GM12873 (cell line): ENCODE results near the gene CFAP54.

Source experiments
- TF ChIP-seq, protein P1 (sequence below): IDR thresholded peaks from 2 replicates; pipeline ENCODE4 v1.5.1; 2012; ENCODE audit warnings: low read depth, mild to moderate bottlenecking, moderate library complexity, low read length, control low read depth; ENCODE audit not compliant: insufficient read depth; ENCODE audit errors: missing control alignments

CFAP54 gene

GRCh38 chr12:96806272-96806671, 316.9 kb downstream of the CFAP54 start:
- TF ChIP-seq, protein P1, sequence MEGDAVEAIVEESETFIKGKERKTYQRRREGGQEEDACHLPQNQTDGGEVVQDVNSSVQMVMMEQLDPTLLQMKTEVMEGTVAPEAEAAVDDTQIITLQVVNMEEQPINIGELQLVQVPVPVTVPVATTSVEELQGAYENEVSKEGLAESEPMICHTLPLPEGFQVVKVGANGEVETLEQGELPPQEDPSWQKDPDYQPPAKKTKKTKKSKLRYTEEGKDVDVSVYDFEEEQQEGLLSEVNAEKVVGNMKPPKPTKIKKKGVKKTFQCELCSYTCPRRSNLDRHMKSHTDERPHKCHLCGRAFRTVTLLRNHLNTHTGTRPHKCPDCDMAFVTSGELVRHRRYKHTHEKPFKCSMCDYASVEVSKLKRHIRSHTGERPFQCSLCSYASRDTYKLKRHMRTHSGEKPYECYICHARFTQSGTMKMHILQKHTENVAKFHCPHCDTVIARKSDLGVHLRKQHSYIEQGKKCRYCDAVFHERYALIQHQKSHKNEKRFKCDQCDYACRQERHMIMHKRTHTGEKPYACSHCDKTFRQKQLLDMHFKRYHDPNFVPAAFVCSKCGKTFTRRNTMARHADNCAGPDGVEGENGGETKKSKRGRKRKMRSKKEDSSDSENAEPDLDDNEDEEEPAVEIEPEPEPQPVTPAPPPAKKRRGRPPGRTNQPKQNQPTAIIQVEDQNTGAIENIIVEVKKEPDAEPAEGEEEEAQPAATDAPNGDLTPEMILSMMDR, result no peak

DNA sequence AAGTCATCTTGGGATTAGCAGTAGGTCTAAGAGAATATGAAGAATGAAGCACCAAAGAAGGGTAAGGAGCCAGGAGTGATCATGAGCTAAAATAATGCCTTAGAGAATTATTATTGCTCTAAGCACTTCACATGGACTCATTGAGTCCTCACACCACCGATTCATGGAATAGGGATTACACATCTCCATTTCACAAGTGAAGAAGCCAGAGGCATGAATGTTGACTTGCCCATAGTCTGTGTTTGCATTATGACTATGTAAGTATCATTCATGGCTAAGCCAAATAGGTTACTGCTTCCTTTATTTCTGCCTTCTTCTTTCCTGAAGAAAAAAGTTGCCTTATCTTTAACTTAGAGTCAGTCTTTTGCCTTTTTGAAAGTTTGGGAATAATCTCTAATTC, 318.4 kb downstream of the CFAP54 start:
- TF ChIP-seq, protein P1, result no peak

DNA sequence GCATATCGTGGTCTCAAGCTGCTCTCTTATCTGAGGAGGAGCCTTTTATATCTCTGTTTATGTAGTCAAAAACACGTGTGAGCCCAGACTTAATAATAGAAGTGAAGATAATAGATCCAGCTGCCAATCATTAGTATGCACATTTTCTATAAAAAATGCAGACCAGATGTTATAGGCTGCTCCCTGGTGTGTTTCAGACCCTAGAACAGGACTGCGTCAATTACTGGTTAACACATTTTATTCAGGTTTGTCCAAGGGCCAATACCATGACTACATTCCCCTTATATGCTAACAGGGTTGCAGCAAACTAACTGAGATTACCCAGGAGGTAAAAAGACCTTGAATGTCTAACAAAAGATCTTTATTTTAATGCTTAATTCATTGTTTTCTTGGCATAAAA, 319.2 kb downstream of the CFAP54 start:
- TF ChIP-seq, protein P1, result no peak

GRCh38 chr12:96809522-96809921, 320.1 kb downstream of the CFAP54 start:
- TF ChIP-seq, protein P1, result no peak

DNA sequence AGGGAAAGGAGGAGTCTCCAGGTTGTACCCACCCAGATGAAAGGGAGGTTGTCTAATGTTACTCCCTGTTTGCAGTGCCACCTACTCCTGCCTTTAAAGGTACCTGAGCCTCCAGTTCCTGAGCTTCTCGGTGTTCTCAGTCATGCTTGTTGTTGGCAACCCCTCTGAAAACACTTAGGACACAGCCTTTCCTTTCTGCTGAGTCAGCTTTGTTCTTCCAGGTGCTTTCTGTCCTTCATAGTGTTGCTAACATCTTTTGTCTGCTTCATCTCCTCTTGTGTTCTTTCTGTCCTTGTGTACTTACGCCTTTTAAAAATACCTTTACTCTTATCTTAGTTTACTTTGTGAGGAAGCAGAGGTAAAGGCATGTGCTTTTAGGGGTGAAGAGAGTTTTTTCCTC, 320.7 kb downstream of the CFAP54 start:
- TF ChIP-seq, protein P1, result no peak

DNA sequence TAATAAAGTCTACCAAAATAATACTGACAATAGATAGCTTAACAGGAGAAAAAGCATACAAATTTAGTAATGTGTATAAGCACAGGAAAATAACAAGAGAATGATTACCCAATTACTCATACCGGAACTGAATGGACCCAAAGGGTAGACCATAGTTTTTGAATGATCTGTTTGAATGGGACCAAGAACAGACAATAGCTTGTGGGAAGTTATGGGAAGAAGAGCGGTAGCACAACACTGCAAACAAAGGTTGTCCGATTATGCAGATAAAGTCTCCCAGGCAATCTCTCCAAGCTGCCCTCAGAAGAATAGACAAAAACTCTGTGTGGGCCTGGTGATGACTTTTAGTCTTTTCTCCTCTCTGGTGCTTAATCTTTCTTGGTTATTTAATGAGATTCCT, 321.1 kb downstream of the CFAP54 start:
- TF ChIP-seq, protein P1, result no peak

- TF ChIP-seq, protein P1, result no peak
Measured at GRCh38 chr12:96811083-96811482, 321.7 kb downstream of the CFAP54 start.
